KMS-11 (cell line): ENCODE data around the gene CDK8.
A peak's percentile ranks its signal among the peaks of the same experiment; 100 is the strongest.

ENCODE experiments used
- H2AFZ ChIP-seq: fragments of 200-600 bp; sonication (generic); 2 replicates; pipeline ENCODE4 v1.6.1; 2016; ENCODE audit warnings: antibody characterized with exemption, mixed run types, low read depth
- H3K27ac ChIP-seq: fragments of 200-600 bp; sonication (generic); 2 replicates; pipeline ENCODE4 v1.6.1; 2016; ENCODE audit warnings: mild to moderate bottlenecking, mixed run types
- H3K27me3 ChIP-seq: fragments of 200-600 bp; sonication (generic); 2 replicates; pipeline ENCODE4 v1.6.1; 2017; ENCODE audit warnings: mild to moderate bottlenecking, low read depth, mixed run types, moderate library complexity; ENCODE audit not compliant: insufficient read depth
- H3K36me3 ChIP-seq: fragments of 200-600 bp; sonication (generic); 2 replicates; pipeline ENCODE4 v1.6.1; 2017; ENCODE audit warnings: mild to moderate bottlenecking, mixed run types; ENCODE audit not compliant: insufficient read depth
- H3K4me1 ChIP-seq: fragments of 200-600 bp; sonication (generic); 2 replicates; pipeline ENCODE4 v1.6.1; 2016; ENCODE audit warnings: mild to moderate bottlenecking, low read depth, mixed run types; ENCODE audit not compliant: poor library complexity, severe bottlenecking
- H3K4me2 ChIP-seq: fragments of 200-600 bp; sonication (generic); 2 replicates; pipeline ENCODE4 v1.7.0; 2016; ENCODE audit warnings: mild to moderate bottlenecking, mixed run types
- H3K4me3 ChIP-seq: fragments of 200-600 bp; sonication (generic); IDR thresholded peaks from 2 replicates; pipeline ENCODE4 v1.6.1; 2017; ENCODE audit warnings: low read depth, low read length, mixed read lengths; ENCODE audit not compliant: insufficient read depth
- H3K79me2 ChIP-seq: fragments of 200-600 bp; sonication (generic); 2 replicates; pipeline ENCODE4 v1.6.1; 2016; ENCODE audit warnings: low read depth, mixed run types; ENCODE audit not compliant: insufficient read depth
- H3K9ac ChIP-seq: fragments of 200-600 bp; sonication (generic); 2 replicates; pipeline ENCODE4 v1.6.1; 2016; ENCODE audit warnings: mild to moderate bottlenecking, mixed run types
- H4K20me1 ChIP-seq: fragments of 200-600 bp; sonication (generic); 2 replicates; pipeline ENCODE4 v1.6.1; 2016; ENCODE audit warnings: mild to moderate bottlenecking, mixed run types; ENCODE audit not compliant: insufficient read depth
- TF ChIP-seq, protein P1 (sequence below): fragments of 200-600 bp; sonication (generic); conservative IDR thresholded peaks from 2 replicates; pipeline ENCODE4 v1.6.1; 2017; ENCODE audit warnings: low read depth, mild to moderate bottlenecking, antibody characterized with exemption, low read length, moderate library complexity, mixed read lengths

The CDK8 gene

DNA sequence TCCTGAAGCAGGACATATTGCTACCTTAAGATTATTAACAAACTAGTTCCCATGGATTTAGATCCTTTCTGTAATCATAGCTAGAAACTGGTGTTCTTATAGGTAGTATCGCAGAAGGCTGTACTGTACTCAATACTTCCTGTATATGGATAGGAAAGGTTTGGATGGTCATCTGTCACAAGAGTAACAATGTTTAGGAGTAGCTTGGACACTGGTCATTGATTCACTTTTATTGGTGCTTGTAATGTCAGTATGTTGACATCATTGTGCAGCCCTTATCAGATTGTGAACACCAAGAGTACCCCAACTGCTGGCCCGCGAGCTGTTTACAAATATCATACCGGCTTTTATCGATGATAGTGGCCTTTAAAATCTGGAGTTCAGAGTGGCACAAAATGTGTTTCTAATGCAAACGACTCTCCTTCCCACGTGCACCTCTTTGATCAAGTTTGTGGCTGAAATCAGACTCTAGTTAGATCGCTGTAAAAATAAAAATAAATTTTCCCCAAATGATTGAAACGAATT is 605 bp upstream of the CDK8 start:
- peak overlapping the region; percentile 88 for H3K27ac ChIP-seq
- H3K79me2 ChIP-seq, result peaks cover 32% of the 10 kb centered on the region
- 0 out of 2 replicates have a peak, but pooled peaks cover 3% of the 10 kb centered on the region for H4K20me1 ChIP-seq
- no peaks in the 10 kb centered on the region for H3K27me3 ChIP-seq
- no peak overlapping the region for H3K4me3 ChIP-seq
- no peaks in the 10 kb centered on the region for H3K36me3 ChIP-seq
- peak overlapping the region; percentile 84; the same call in 1 of the 2 replicates for H3K9ac ChIP-seq
- peak overlapping the region; percentile 10; the same call in 1 of the 2 replicates for H3K4me2 ChIP-seq
- TF ChIP-seq, protein P1, sequence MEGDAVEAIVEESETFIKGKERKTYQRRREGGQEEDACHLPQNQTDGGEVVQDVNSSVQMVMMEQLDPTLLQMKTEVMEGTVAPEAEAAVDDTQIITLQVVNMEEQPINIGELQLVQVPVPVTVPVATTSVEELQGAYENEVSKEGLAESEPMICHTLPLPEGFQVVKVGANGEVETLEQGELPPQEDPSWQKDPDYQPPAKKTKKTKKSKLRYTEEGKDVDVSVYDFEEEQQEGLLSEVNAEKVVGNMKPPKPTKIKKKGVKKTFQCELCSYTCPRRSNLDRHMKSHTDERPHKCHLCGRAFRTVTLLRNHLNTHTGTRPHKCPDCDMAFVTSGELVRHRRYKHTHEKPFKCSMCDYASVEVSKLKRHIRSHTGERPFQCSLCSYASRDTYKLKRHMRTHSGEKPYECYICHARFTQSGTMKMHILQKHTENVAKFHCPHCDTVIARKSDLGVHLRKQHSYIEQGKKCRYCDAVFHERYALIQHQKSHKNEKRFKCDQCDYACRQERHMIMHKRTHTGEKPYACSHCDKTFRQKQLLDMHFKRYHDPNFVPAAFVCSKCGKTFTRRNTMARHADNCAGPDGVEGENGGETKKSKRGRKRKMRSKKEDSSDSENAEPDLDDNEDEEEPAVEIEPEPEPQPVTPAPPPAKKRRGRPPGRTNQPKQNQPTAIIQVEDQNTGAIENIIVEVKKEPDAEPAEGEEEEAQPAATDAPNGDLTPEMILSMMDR, result no peak
- peak overlapping the region; percentile 67 for H2AFZ ChIP-seq
- H3K4me1 ChIP-seq, result peaks cover 15% of the 10 kb centered on the region

GRCh38 chr13:26254583-26255111 is 718 bp downstream of the CDK8 start:
- Histone ChIP-seq H2AFZ (peak overlapping the region; percentile 67; the same call in 1 of the 2 replicates), H3K27me3 (no peaks in the 10 kb centered on the region)
- TF ChIP-seq, protein P1, result no peak

GRCh38 chr13:26255115-26255514 is 1.2 kb downstream of the CDK8 start:
- TF ChIP-seq, protein P1, result no peak
- Histone ChIP-seq H3K9ac (peak overlapping the region; percentile 84; the same call in 1 of the 2 replicates), H3K4me1 (peaks cover 15% of the 10 kb centered on the region), H3K27ac (peak overlapping the region; percentile 88; the same call in 1 of the 2 replicates), H2AFZ (no peak overlapping the region; the same call in 1 of the 2 replicates), H3K27me3 (no peaks in the 10 kb centered on the region), H4K20me1 (0 out of 2 replicates have a peak, but pooled peaks cover 3% of the 10 kb centered on the region), H3K4me3 (no peak overlapping the region), H3K79me2 (peaks cover 50% of the 10 kb centered on the region), H3K36me3 (no peaks in the 10 kb centered on the region), H3K4me2 (peak overlapping the region; percentile 93)

More at GRCh38 chr13:26254583-26255111, 718 bp downstream of the CDK8 start:
- Histone ChIP-seq H3K79me2 (peaks cover 45% of the 10 kb centered on the region), H4K20me1 (0 out of 2 replicates have a peak, but pooled peaks cover 3% of the 10 kb centered on the region), H3K4me2 (peak overlapping the region; percentile 93), H3K27ac (peak overlapping the region; percentile 88; the same call in 1 of the 2 replicates), H3K36me3 (no peaks in the 10 kb centered on the region), H3K9ac (peak overlapping the region; percentile 84), H3K4me1 (peaks cover 15% of the 10 kb centered on the region), H3K4me3 (no peak overlapping the region)

GRCh38 chr13:26255691-26256277 is 1.9 kb downstream of the CDK8 start:
- Histone ChIP-seq H3K4me1 (peaks cover 15% of the 10 kb centered on the region), H3K4me2 (peak overlapping the region; percentile 93), H3K9ac (peak overlapping the region; percentile 84; the same call in 1 of the 2 replicates), H3K27ac (peak overlapping the region; percentile 88; the same call in 1 of the 2 replicates), H2AFZ (no peak overlapping the region), H4K20me1 (0 out of 2 replicates have a peak, but pooled peaks cover 3% of the 10 kb centered on the region), H3K27me3 (no peaks in the 10 kb centered on the region), H3K36me3 (no peaks in the 10 kb centered on the region), H3K79me2 (peaks cover 54% of the 10 kb centered on the region), H3K4me3 (no peak overlapping the region)
- TF ChIP-seq, protein P1, result peak; percentile 60
